Colonic mucosa (tissue), 4 donors: ENCODE data around the gene OSBPL2. TPM values are rescaled to one million over a fixed set of nuclear protein-coding genes. Genes with fewer than 3 reads are reported as not detected.

Source experiments
- DNase-seq: peaks from one replicate; pipeline ENCODE4 v3.0.0-alpha.2; 2020
- H3K27ac ChIP-seq: fragments of 200-600 bp; one replicate; pipeline ENCODE4 v1.8.0; 2021
- H3K27me3 ChIP-seq: fragments of 200-600 bp; one replicate; pipeline ENCODE4 v1.8.0; 2021
- H3K36me3 ChIP-seq: fragments of 200-600 bp; one replicate; pipeline ENCODE4 v1.8.0; 2021
- H3K4me1 ChIP-seq: fragments of 200-600 bp; one replicate; pipeline ENCODE4 v1.8.0; 2021; ENCODE audit warnings: mild to moderate bottlenecking
- H3K4me3 ChIP-seq: fragments of 200-600 bp; one replicate; pipeline ENCODE4 v1.8.0; 2021
- H3K9ac ChIP-seq, 2 donors: one replicate each; pipeline ENCODE4 v1.7.0; 2013; ENCODE audit warnings: control low read depth in 2 of 2, low read depth in 2 of 2, low read length in 2 of 2
- H3K9me3 ChIP-seq: fragments of 200-600 bp; one replicate; pipeline ENCODE4 v1.8.0; 2021
- CTCF ChIP-seq: fragments of 200-600 bp; IDR thresholded peaks from one replicate; pipeline ENCODE4 v1.8.0; 2022; ENCODE audit warnings: antibody characterized with exemption, mild to moderate bottlenecking
- intact Hi-C: fragments of 100-400 bp; cut with DNase I; formaldehyde crosslinking; loops from one replicate; pipeline ENCODE4 v1.14.1; 2022
- total RNA-seq, 2 donors: library from RNA; stranded (reverse); fragmentation: NEBNext Ultra II Directional in 1 of 2; extraction: Animal tissue kit (Norgen Biotek cat#: 25700) in 1 of 2; gene quantifications; one replicate each; pipeline ENCODE4 v1.2.1, GENCODE V29; 2021
- donor health status: healthy.
- donor health status: DM: no; HTN: no; CAD: no.
- donor health status: DM: no; HTN: no; CAD: no.

The OSBPL2 gene
- total RNA-seq, 2 donors from 2014 or later: 77.3 to 102 TPM

- Histone ChIP-seq H3K4me3 (no peak overlapping the region), H3K36me3 (no peaks in the 10 kb centered on the region), H3K27me3 (no peaks in the 10 kb centered on the region), H3K27ac (no peak overlapping the region), H3K9ac (no peak overlapping the region), H3K4me1 (no peaks in the 10 kb centered on the region), H3K9me3 (no peaks in the 10 kb centered on the region)
- intact Hi-C loops: no loop called here
- TF ChIP-seq CTCF: no peak
- no peak for DNase-seq
These were observed 91.4 kb downstream of the OSBPL2 start for GRCh38 chr20:62329389-62330377.

GRCh38 chr20:62330576-62331317, 92.4 kb downstream of the OSBPL2 start:
- Histone ChIP-seq H3K4me3 (no peak overlapping the region), H3K36me3 (no peaks in the 10 kb centered on the region), H3K27ac (no peak overlapping the region), H3K27me3 (no peaks in the 10 kb centered on the region), H3K4me1 (no peaks in the 10 kb centered on the region), H3K9me3 (no peaks in the 10 kb centered on the region), H3K9ac (no peak overlapping the region)
- no peak for TF ChIP-seq CTCF
- DNase-seq: no peak
- intact Hi-C loops: no loop called here

GRCh38 chr20:62331347-62331746, 93.0 kb downstream of the OSBPL2 start:
- Histone ChIP-seq H3K27ac (no peak overlapping the region), H3K9ac (no peak overlapping the region), H3K4me3 (no peak overlapping the region), H3K4me1 (no peaks in the 10 kb centered on the region), H3K9me3 (no peaks in the 10 kb centered on the region), H3K27me3 (no peaks in the 10 kb centered on the region), H3K36me3 (no peaks in the 10 kb centered on the region)
- no peak for DNase-seq
- TF ChIP-seq CTCF: no peak
- intact Hi-C loops: no loop called here

- no peak for DNase-seq
- TF ChIP-seq CTCF: no peak
These were observed 94.1 kb downstream of the OSBPL2 start for GRCh38 chr20:62332421-62332820.

GRCh38 chr20:62332989-62333819, 94.9 kb downstream of the OSBPL2 start:
- no peak for TF ChIP-seq CTCF
- Histone ChIP-seq H3K27me3 (no peaks in the 10 kb centered on the region), H3K27ac (no peak overlapping the region), H3K36me3 (no peaks in the 10 kb centered on the region), H3K4me1 (no peaks in the 10 kb centered on the region), H3K9ac (no peak overlapping the region), H3K9me3 (no peaks in the 10 kb centered on the region), H3K4me3 (no peak overlapping the region)
- intact Hi-C loops: no loop called here
- DNase-seq: no peak

More at GRCh38 chr20:62332421-62332820, 94.1 kb downstream of the OSBPL2 start:
- intact Hi-C loops: no loop called here
- Histone ChIP-seq H3K4me1 (no peaks in the 10 kb centered on the region), H3K36me3 (no peaks in the 10 kb centered on the region), H3K9me3 (no peaks in the 10 kb centered on the region), H3K4me3 (no peak overlapping the region), H3K9ac (no peak overlapping the region), H3K27me3 (no peaks in the 10 kb centered on the region), H3K27ac (no peak overlapping the region)
